Panc1 (cell line): ENCODE results near the gene CENPP.

Experiments used
- CTCF ChIP-seq: fragments of 450-650 bp; IDR thresholded peaks from 2 replicates; pipeline ENCODE4 v1.5.1; 2017; ENCODE audit warnings: mild to moderate bottlenecking
- POLR2AphosphoS5 ChIP-seq: IDR thresholded peaks from 2 replicates; pipeline ENCODE4 v1.6.1; 2012; ENCODE audit warnings: mild to moderate bottlenecking, low read depth, low read length, moderate library complexity
- REST ChIP-seq, 2 experiments: IDR thresholded peaks; 2 replicates each; pipeline ENCODE4 v1.6.1; 2011 to 2012; ENCODE audit warnings: low read depth in 2 of 2, control low read depth in 1 of 2, low read length in 1 of 2, mild to moderate bottlenecking in 1 of 2, moderate library complexity in 1 of 2; ENCODE audit not compliant: insufficient read depth in 1 of 2
- SIN3A ChIP-seq: IDR thresholded peaks from 2 replicates; pipeline ENCODE4 v1.6.1; 2012; ENCODE audit warnings: low read depth, mild to moderate bottlenecking, low read length, moderate library complexity, borderline replicate concordance; ENCODE audit not compliant: insufficient read depth
- TCF7L2 ChIP-seq: IDR thresholded peaks from 2 replicates; pipeline ENCODE4 v1.6.1; 2011; ENCODE audit warnings: mild to moderate bottlenecking, low read depth, low read length, inconsistent platforms

GRCh38 chr9:92634712-92635605 is 309.2 kb downstream of the CENPP start:
- TF ChIP-seq CTCF (peak; percentile 90), REST (IDR thresholded peaks at IDR 0.05; ENCODE audit: insufficient read depth in 1 of 2, low read depth in 2 of 2, low read length in 1 of 2) (no peak), POLR2AphosphoS5 (no peak), TCF7L2 (no peak), SIN3A (no peak)
